GM04504 (cell line): Measurements from ENCODE around the gene PRR18.

Experiments
- DNase-seq: peaks from one replicate; pipeline ENCODE4 v3.0.0-alpha.2; 2012; ENCODE audit warnings: low read depth

PRR18 gene

DNA sequence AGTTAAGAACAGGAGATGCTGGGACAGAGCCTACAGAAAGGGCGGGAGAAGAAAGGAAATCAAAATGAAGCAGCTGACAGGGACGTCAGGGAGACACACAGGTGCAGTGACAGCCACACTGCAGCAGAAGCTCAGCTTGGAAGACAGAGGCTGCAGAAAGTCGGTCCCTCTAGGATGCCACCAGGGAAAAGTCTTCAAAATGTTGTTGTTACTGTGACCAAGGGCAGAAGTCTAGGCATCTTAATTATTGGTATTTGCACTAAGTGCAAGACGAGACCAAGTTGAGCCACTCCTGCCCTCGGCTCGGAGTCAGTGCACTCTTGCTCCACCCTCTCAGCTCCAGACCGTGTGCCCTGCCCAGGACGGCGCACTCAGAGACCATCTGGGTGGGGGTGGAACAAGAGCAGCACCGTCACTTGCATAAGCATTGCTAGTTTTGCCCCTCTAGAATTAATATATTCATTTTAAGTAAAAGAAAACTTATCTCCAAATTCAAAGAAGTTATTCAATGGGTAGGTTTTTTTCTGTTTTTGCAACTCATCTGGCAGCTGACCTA lies 2.6 kb downstream of the PRR18 start:
- no peak for DNase-seq

GRCh38 chr6:166304106-166304505 lies 4.1 kb downstream of the PRR18 start:
- no peak for DNase-seq

DNA sequence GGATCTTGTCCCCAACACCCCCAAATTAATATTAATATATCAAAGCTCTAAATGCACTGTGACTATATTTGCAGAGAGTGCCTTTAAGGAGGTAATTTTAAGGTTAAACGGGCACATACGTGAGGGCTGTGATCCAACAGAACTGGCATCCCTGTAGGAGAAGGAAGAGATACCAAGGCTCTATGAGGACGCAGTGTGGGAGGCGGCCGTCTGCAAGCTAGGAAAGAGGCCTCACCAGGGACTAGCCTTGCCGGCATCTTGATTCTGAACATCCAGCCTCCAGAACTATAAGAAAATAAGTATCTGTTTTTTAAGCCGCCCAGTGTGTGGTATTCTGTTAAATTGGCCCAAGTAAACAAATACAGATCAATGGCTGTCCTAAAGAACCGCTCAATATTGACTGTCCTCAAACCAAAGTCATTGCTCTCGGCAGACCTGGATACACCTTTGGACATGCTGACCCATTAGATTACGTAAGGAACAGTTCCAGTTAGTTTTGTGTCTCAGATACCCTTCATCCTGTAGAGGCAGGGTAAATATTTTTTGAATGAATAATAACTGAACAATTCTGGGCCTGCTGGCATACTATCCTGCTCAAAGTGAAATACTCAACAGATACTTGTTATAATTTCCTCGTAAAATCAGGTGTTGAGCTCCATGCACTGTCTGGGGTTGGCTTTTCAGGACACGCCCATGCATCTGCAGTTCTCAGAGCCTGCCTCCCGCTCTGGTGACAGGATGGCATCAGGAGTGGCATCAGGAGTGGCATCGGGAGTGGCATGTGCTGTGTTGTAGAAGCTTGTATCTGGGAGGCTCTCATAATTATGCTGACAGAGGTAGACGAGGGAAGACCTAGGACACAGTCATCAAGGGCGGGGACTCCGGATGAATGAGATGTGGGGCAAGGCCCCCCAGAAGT lies 6.3 kb downstream of the PRR18 start:
- DNase-seq, result no peak

GRCh38 chr6:166300357-166300987 lies 7.7 kb downstream of the PRR18 start:
- DNase-seq, result no peak

- no peak for DNase-seq
These were observed 10.6 kb downstream of the PRR18 start for GRCh38 chr6:166297606-166298005.

DNA sequence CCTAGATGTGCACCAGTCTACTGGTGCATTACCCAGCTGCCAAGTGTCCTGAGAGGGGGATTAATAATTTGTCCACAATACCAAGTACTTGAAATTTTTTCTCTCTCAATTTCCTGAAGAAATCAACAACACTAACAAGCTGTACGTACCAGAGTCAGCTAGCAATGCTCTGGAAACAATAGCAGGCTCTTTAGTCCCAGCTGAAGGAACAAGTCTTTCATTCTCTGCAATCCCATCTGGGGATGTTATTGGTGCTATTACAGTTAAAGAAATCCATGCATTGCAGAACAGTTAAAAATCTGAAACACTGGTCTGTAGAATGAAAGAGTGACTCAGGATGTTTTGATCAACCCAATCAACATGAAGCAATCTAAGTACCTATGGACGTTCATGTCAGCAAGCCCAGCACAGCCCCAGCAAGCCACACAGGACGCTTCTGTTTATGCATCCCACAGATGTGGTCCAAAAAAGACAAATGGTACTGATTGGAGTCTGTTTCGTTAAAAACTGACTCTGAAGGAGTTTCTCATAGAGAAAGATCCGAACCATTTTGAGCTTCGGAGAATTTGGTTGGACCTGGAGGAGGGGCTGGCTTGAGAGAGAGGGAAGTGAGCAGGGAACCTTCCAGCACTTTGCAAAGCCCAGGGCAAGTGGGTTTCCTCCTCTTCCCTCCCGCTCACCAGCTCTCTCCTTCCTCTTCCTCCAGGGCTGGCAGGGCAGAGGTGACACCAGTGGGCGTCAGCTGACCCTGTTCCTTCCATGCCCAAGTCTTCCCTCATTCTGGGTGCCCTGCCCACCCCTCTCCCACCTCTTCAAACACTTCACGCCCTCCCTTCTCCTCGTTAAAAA lies 11.9 kb downstream of the PRR18 start:
- DNase-seq, result no peak

DNA sequence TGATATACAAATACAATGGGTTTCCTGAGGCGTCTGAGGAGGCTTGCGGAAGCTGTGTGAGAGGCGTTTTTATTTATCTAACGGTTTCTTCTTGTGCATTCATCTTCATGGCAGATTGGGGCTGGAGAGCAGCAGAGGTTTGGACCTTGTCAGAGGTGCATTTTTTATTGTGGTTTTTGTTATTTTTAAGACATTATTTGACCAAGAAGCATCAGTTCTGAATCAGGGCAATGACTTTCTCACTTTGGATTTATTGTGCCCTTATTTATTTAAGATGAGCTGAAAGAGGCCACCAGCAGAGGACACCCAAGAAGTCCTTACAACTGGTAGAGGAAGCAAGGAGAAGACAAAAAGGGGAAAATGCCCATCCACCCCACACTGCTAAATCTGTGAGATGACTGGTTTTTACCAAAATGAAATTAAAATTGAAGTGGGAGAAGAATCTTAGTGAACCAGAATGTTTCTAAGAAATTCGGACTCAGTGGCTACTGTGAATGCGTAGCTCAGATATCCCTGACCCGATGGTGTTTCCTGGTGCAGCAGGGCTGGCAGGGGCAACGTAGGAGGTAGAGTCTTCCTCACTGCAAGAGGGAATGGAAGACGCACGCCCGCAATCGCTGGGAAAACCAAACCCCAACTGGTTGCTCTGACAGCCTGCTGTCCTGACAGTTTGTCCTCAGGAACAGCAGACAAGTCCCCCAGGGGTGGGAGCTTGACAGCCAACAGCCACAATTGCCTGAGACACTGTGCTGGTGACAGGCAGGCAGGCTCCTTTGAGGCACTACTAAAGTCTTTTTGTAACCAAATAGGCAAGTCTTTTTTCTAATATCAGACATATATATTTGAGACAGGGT lies 14.2 kb downstream of the PRR18 start:
- DNase-seq, result no peak

DNA sequence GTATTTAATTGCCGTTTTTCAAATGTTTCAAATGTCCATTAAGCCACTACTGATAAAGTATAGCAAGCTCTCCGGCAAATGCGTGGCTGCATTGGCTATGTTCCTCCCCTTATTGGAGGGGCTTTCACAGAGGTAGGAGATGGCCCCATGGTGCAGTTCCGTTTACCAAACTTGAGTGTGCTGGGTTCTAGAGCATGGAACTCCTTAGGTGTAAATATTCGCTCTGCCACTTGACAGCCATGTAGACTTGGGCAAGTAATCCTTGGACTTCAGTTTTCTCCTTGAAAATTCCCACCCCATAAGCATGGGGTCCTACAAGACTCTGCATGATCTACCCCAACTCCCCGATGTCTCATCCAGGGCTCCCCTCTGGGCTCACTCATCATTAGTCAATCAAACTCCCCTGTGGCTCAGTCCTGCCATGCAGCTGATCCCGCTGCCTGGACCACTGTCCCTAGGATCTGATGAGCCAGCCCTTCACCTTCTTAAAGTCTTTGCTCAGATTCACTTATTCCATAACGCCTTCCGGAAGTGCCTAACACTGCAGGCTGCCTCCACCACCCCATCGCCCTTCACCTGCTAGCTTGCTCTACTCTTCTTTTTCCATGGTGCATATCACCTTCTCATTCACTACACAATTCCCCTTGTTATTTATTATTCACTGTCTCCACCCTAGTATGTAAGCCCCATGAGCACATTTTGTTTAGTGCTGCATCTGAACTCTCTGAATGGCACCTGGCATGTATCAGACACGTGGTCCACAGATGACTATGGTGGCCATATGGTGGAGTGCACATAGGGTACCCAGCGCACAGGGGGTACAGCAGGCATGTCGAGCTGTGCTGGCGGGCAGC lies 18.8 kb downstream of the PRR18 start:
- DNase-seq, result no peak

DNA sequence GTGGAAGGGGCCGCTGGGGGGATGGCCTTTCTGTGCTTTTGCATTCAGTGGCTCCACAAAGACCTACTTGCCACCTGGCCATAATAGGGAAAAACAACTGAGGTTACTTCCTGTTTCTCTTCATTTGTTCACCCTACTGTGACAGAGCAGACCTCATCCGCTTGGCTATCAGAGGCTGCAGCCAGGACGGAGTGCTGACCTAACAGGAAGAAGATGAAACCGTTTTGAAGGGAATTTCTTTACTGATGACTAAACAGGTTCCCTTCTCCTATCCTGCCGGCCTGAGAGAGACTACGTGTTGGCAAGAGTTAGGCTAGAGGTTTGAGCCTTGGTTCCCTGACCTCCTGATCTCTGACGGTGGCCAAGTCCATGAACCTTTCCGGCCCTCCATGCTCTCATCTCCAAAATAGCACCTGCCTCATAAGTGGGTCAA lies 21.3 kb downstream of the PRR18 start:
- DNase-seq, result no peak

DNA sequence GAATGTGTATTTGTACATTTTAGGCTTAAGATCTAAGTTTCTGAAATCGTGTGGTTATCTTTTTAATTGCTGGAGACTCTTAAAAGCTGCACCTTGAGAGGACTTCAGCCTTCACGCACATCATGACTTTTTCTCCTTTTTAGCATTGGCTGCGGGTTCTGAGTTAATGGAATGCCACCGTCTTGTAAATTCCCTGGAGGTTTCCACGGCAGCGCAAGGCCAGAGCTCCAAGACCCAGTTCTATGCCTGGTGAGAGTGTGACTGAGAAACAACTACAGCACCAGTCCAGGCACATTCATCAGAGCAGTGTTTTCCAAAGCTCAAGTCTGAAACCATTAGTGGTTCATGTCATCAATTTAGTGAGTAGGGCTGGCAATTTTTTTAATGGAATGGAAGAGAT lies 23.0 kb downstream of the PRR18 start:
- DNase-seq, result no peak

DNA sequence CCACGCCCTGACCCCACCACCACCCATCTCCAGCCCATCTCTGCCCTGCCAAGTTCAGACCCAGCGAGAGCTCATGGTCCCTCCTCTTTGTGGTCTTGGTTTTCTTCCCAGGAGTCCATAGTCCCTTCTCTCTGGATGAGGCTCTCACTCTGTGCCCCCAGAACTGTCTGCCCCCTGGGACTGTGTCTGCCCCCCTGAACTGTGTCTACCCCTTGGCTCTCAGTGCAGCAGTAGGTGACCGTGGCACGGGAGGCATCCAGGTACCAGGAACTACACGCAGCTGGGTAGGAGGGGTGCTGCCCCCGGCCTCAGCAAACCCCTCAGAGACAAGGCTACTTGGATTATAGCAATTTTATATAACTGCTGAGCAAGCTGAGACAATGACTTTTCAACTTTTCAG lies 23.6 kb downstream of the PRR18 start:
- no peak for DNase-seq

DNA sequence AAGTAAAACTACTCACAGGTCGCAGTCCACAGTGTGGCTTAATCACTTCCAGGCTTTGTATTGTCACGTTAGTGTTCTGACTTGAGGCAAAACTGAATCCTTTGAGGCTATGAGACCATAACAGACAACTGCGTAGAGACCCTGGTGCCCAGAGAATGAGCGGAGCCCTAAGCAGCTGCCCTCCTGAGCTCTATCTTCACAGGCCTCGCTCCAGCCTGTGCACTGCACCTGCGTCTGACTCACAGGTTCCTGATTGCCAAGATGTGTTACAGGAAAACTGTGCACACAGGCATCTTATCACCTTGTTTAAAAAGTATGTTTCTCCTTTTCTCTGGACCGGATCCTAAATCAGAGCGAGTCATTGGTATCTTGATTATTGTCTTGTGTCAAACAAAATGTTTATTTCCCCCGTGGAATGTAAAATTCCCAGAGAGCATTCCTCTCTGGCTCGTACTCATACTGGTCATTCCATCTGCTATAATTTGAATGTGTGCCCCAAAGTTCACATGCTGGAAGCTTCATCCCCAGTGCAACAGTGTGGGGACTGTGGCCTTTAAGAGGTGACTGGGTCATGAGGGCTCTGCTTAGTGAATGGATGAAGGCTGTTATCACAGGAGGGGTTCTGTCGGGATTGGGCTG lies 25.7 kb downstream of the PRR18 start:
- no peak for DNase-seq

- no peak for DNase-seq
These were observed 27.1 kb downstream of the PRR18 start for GRCh38 chr6:166281104-166281503.

DNA sequence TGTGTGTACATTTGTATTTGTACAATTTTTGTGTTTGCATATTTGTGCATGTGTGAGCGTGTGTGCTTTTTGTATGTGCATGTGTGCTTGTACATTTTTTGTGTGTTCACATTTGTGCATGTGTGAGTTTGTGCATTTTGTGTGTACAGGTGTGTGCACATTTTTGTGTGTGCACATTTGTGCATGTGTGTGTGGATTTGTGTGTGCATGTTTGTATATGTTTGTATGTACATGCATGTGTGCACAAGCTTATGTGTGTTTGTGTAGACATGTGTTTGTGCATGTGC lies 28.9 kb downstream of the PRR18 start:
- no peak for DNase-seq

GRCh38 chr6:166278579-166279392 lies 29.4 kb downstream of the PRR18 start:
- no peak for DNase-seq

GRCh38 chr6:166277892-166278578 lies 30.2 kb downstream of the PRR18 start:
- DNase-seq, result no peak

DNA sequence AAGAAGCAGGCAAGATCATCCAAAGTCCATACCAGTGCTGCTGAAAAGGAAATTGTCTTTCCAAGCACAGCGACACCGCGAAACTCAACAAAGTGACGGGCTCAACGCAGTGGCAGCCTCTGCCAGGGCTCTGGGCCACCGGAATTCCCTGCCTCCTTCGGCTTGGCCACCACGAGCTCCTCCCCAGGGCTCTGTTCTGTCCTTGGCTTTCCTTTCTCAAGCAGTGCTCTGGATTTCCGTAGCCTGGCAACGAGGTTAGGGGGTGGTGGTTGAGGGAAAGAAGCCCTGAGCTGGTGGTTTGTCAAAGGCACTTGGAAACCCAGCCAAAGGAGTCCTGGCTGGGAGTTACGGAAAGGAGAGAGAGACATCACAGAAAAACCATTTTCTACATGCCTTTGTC lies 31.2 kb downstream of the PRR18 start:
- peak; percentile 3 for DNase-seq

- DNase-seq, result peak; percentile 18
These were observed 32.5 kb downstream of the PRR18 start for GRCh38 chr6:166275714-166276166.
